Measurements from ENCODE around the gene TRPV2. TPM values are rescaled to one million over a fixed set of nuclear protein-coding genes. Genes with fewer than 3 reads are reported as not detected.
A peak's percentile ranks its signal among the peaks of the same experiment; 100 is the strongest.

The TRPV2 gene
- total and polyA plus RNA-seq, 9 of the 15 experiments (the other 6 are each of a cell fraction or from before 2014, with no cell fraction given) = 10.0 to 97.5 (median 30.3) TPM

DNA sequence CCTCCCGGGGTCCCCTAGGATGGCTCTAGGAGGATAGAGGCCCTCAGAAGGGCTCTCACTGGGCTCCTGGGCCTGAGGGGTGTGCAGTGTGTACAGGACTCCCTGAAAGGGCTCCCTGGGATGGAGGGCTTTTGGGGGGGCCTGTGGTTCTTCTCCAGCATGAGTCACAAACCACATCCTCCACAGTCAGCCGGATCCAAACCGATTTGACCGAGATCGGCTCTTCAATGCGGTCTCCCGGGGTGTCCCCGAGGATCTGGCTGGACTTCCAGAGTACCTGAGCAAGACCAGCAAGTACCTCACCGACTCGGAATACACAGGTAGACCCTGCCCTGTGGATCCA, 4.5 kb downstream of the TRPV2 start (continued):
- TF ChIP-seq CBFA2T3 (IDR thresholded peaks at IDR 0.05) (no peak), PRMT5 (CRISPR knock-in tag; IDR thresholded peaks at IDR 0.05) (no peak), RBM22 (IDR thresholded peaks at IDR 0.05; ENCODE audit: low read depth, low read length, poor library complexity, severe bottlenecking) (no peak), TRIM28 (IDR thresholded peaks at IDR 0.05) (no peak), TEAD4 (IDR thresholded peaks at IDR 0.05; ENCODE audit: low read length) (no peak), TEAD4 (CRISPR knock-in tag; IDR thresholded peaks at IDR 0.05; ENCODE audit: borderline replicate concordance) (no peak), GABPB2 (CRISPR knock-in tag; conservative IDR thresholded peaks at IDR 0.05) (no peak), KDM5B (IDR thresholded peaks at IDR 0.05; ENCODE audit: insufficient replicate concordance, low read depth, low read length) (no peak), ZBED1 (IDR thresholded peaks at IDR 0.05) (no peak), STAT5B (CRISPR knock-in tag; IDR thresholded peaks at IDR 0.05) (no peak), SOX6 (IDR thresholded peaks at IDR 0.05) (no peak), SMARCE1 (IDR thresholded peaks at IDR 0.05) (peak; percentile 72), GTF3C2 (IDR thresholded peaks at IDR 0.05; ENCODE audit: borderline replicate concordance, extremely low read depth, insufficient read length) (no peak), ZBTB8A (IDR thresholded peaks at IDR 0.05; ENCODE audit: partially characterized antibody) (no peak), ZNF282 (CRISPR knock-in tag; IDR thresholded peaks at IDR 0.05) (no peak), ZNF57 (CRISPR knock-in tag; IDR thresholded peaks at IDR 0.05) (no peak), GATA2 (CRISPR knock-in tag; IDR thresholded peaks at IDR 0.05) (no peak), ZNF444 (CRISPR knock-in tag; IDR thresholded peaks at IDR 0.05) (no peak)
- TF ChIP-seq, protein P1, sequence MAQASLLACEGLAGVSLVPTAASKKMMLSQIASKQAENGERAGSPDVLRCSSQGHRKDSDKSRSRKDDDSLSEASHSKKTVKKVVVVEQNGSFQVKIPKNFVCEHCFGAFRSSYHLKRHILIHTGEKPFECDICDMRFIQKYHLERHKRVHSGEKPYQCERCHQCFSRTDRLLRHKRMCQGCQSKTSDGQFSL (CRISPR knock-in tag; IDR thresholded peaks at IDR 0.05) = no peak; the same call in 1 of the 2 replicates
- TF ChIP-seq, protein P1 (tag; IDR thresholded peaks at IDR 0.05) = no peak
- TF ChIP-seq, protein P2, sequence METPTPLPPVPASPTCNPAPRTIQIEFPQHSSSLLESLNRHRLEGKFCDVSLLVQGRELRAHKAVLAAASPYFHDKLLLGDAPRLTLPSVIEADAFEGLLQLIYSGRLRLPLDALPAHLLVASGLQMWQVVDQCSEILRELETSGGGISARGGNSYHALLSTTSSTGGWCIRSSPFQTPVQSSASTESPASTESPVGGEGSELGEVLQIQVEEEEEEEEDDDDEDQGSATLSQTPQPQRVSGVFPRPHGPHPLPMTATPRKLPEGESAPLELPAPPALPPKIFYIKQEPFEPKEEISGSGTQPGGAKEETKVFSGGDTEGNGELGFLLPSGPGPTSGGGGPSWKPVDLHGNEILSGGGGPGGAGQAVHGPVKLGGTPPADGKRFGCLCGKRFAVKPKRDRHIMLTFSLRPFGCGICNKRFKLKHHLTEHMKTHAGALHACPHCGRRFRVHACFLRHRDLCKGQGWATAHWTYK (CRISPR knock-in tag; IDR thresholded peaks at IDR 0.05) = no peak
- TF ChIP-seq, protein P3, sequence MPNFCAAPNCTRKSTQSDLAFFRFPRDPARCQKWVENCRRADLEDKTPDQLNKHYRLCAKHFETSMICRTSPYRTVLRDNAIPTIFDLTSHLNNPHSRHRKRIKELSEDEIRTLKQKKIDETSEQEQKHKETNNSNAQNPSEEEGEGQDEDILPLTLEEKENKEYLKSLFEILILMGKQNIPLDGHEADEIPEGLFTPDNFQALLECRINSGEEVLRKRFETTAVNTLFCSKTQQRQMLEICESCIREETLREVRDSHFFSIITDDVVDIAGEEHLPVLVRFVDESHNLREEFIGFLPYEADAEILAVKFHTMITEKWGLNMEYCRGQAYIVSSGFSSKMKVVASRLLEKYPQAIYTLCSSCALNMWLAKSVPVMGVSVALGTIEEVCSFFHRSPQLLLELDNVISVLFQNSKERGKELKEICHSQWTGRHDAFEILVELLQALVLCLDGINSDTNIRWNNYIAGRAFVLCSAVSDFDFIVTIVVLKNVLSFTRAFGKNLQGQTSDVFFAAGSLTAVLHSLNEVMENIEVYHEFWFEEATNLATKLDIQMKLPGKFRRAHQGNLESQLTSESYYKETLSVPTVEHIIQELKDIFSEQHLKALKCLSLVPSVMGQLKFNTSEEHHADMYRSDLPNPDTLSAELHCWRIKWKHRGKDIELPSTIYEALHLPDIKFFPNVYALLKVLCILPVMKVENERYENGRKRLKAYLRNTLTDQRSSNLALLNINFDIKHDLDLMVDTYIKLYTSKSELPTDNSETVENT (CRISPR knock-in tag; IDR thresholded peaks at IDR 0.05) = no peak
